ENCODE measurements around the gene ADH1C. TPM values are rescaled to one million over a fixed set of nuclear protein-coding genes. Genes with fewer than 3 reads are reported as not detected.
A peak's percentile ranks its signal among the peaks of the same experiment; 100 is the strongest.
"Not testable (repeated sequence)": the region's sequence is repeated elsewhere in the genome, so short reads cannot be mapped to it uniquely, and the experiment has no call there.

ADH1C gene
- total RNA-seq, 1 donor from 2014 or later, result 7.5 TPM

- ATAC-seq (no peak), DNase-seq (ENCODE audit: missing footprints) (no peak)
- intact Hi-C loops (cut with DNase I), result no loop called here
Measured at GRCh38 chr4:99361899-99362275, 9.3 kb upstream of the ADH1C start.

GRCh38 chr4:99361268-99361898 is 8.8 kb upstream of the ADH1C start:
- DNase-seq (ENCODE audit: missing footprints), result no peak
- ATAC-seq, result no peak
- intact Hi-C loops (cut with DNase I), result no loop called here

GRCh38 chr4:99359480-99360204 is 7.1 kb upstream of the ADH1C start:
- no peak for ATAC-seq
- intact Hi-C loops (cut with DNase I), result no loop called here

GRCh38 chr4:99357948-99358347 is 5.4 kb upstream of the ADH1C start:
- ATAC-seq, result no peak
- intact Hi-C loops (cut with DNase I), result no loop called here
- DNase-seq (ENCODE audit: missing footprints), result no peak

More at GRCh38 chr4:99359480-99360204, 7.1 kb upstream of the ADH1C start:
- no peak for DNase-seq (ENCODE audit: missing footprints)

- no peak for DNase-seq (ENCODE audit: missing footprints)
Measured at GRCh38 chr4:99356992-99357391, 4.4 kb upstream of the ADH1C start.

GRCh38 chr4:99356149-99356548 is 3.6 kb upstream of the ADH1C start:
- DNase-seq (ENCODE audit: missing footprints); ATAC-seq; intact Hi-C loops (cut with DNase I): not testable (repeated sequence)

More at GRCh38 chr4:99356992-99357391, 4.4 kb upstream of the ADH1C start:
- intact Hi-C loops (cut with DNase I), result no loop called here
- ATAC-seq, result no peak

GRCh38 chr4:99351487-99351886 is 1.1 kb downstream of the ADH1C start:
- ATAC-seq, result no peak
- intact Hi-C loops (cut with DNase I), result no loop called here
- no peak for DNase-seq (ENCODE audit: missing footprints)

- ATAC-seq (no peak), DNase-seq (ENCODE audit: missing footprints) (no peak)
- intact Hi-C loops (cut with DNase I), result no loop called here
Measured at GRCh38 chr4:99349338-99349737, 3.2 kb downstream of the ADH1C start.

GRCh38 chr4:99342624-99343023 is 9.9 kb downstream of the ADH1C start:
- ATAC-seq; DNase-seq (ENCODE audit: missing footprints); intact Hi-C loops (cut with DNase I): not testable (repeated sequence)

- DNase-seq (ENCODE audit: missing footprints) (no peak), ATAC-seq (no peak)
- intact Hi-C loops (cut with DNase I), result no loop called here
Measured at GRCh38 chr4:99341426-99341825, 11.1 kb downstream of the ADH1C start.

GRCh38 chr4:99339172-99339571 is 13.4 kb downstream of the ADH1C start:
- intact Hi-C loops (cut with DNase I), result no loop called here
- ATAC-seq, result no peak
- DNase-seq (ENCODE audit: missing footprints), result no peak

GRCh38 chr4:99336553-99336952 is 16.0 kb downstream of the ADH1C start:
- intact Hi-C loops (cut with DNase I), result no loop called here
- no peak for ATAC-seq

GRCh38 chr4:99334880-99335279 is 17.7 kb downstream of the ADH1C start:
- DNase-seq (ENCODE audit: missing footprints) (no peak), ATAC-seq (no peak)
- intact Hi-C loops (cut with DNase I), result no loop called here

More at GRCh38 chr4:99336553-99336952, 16.0 kb downstream of the ADH1C start:
- DNase-seq (ENCODE audit: missing footprints), result no peak

GRCh38 chr4:99330648-99331047 is 21.9 kb downstream of the ADH1C start:
- ATAC-seq, result no peak
- intact Hi-C loops (cut with DNase I), result no loop called here
- DNase-seq (ENCODE audit: missing footprints), result no peak

- DNase-seq (ENCODE audit: missing footprints), result no peak
- intact Hi-C loops (cut with DNase I), result loop anchor here (5.0 kb wide), 1 partner anchor 52 kb away; no protein-coding TSS in a partner anchor
- ATAC-seq, result no peak
Measured at GRCh38 chr4:99329876-99330275, 22.7 kb downstream of the ADH1C start.

- peak; percentile 85 for ATAC-seq
- no peak for DNase-seq (ENCODE audit: missing footprints)
- intact Hi-C loops (cut with DNase I), result loop anchor here (5.0 kb wide), 2 partner anchors 57 to 123 kb away; no protein-coding TSS in a partner anchor
Measured at GRCh38 chr4:99324979-99325378, 27.6 kb downstream of the ADH1C start.

GRCh38 chr4:99324361-99324760 is 28.2 kb downstream of the ADH1C start:
- DNase-seq (ENCODE audit: missing footprints) (no peak), ATAC-seq (no peak)
- intact Hi-C loops (cut with DNase I), result loop anchor here (5.0 kb wide), 1 partner anchor 122 kb away; no protein-coding TSS in a partner anchor

GRCh38 chr4:99323756-99324155 is 28.8 kb downstream of the ADH1C start:
- DNase-seq (ENCODE audit: missing footprints) (no peak), ATAC-seq (peak; percentile 86)
- intact Hi-C loops (cut with DNase I), result loop anchor here (5.0 kb wide), 1 partner anchor 121 kb away; no protein-coding TSS in a partner anchor

GRCh38 chr4:99321241-99322191 is 31.0 kb downstream of the ADH1C start, which contains the start of gene ADH1B:
Gene ADH1B, minus strand, starts transcription at chr4:99321401. Its CDS starts 70 bp downstream, at chr4:99321331.
- DNase-seq (ENCODE audit: missing footprints), result no peak
- ATAC-seq, result peak; percentile 27
- intact Hi-C loops (cut with DNase I), result loop anchor here (5.0 kb wide), 1 partner anchor 119 kb away; no protein-coding TSS in a partner anchor

Measured in Right ventricle myocardium inferior (tissue), 1 donor.